Loucy (cell line): ENCODE results near the gene SPTSSA.

Source experiments
- EZH2phosphoT487 ChIP-seq: fragments of 200-600 bp; IDR thresholded peaks from 2 replicates; pipeline ENCODE4 v1.6.1; 2018; ENCODE audit warnings: antibody characterized with exemption, mild to moderate bottlenecking, moderate library complexity, borderline replicate concordance
- TF ChIP-seq, protein P1 (sequence below): fragments of 200-600 bp; sonication (generic); conservative IDR thresholded peaks from 2 replicates; pipeline ENCODE4 v1.5.1; 2014; ENCODE audit warnings: mild to moderate bottlenecking, antibody characterized with exemption, low read length

DNA sequence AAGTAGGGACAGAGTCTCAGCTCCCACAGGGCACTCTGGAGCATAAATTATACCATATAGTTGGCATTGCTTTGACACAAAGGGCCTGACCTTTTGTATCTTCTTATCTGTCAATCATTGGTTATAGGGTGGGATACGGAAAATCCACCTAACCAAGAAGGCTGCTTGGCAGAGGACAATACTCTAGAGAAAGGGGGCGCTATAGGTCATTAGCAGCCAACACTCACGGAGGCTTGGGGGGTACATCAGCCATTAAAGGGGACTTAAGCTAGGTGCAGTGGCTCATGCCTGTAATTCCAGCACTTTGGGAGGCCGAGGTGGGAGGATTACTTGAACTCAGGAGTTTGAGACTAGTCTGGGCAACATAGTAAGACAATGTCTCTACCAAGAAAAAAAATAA, 22.9 kb downstream of the SPTSSA start:
- TF ChIP-seq, protein P1, sequence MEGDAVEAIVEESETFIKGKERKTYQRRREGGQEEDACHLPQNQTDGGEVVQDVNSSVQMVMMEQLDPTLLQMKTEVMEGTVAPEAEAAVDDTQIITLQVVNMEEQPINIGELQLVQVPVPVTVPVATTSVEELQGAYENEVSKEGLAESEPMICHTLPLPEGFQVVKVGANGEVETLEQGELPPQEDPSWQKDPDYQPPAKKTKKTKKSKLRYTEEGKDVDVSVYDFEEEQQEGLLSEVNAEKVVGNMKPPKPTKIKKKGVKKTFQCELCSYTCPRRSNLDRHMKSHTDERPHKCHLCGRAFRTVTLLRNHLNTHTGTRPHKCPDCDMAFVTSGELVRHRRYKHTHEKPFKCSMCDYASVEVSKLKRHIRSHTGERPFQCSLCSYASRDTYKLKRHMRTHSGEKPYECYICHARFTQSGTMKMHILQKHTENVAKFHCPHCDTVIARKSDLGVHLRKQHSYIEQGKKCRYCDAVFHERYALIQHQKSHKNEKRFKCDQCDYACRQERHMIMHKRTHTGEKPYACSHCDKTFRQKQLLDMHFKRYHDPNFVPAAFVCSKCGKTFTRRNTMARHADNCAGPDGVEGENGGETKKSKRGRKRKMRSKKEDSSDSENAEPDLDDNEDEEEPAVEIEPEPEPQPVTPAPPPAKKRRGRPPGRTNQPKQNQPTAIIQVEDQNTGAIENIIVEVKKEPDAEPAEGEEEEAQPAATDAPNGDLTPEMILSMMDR = peak; percentile 35; the same call in 1 of the 2 replicates
- no peak for TF ChIP-seq EZH2phosphoT487
